ENCODE data around the gene MROH9.

- TF ChIP-seq POLR2AphosphoS5 (IDR thresholded peaks at IDR 0.05; ENCODE audit: low read depth, low read length) (no peak), SIN3A (IDR thresholded peaks at IDR 0.05; ENCODE audit: borderline replicate concordance, insufficient read depth, low read depth, low read length) (no peak)
- TF ChIP-seq, protein P1, sequence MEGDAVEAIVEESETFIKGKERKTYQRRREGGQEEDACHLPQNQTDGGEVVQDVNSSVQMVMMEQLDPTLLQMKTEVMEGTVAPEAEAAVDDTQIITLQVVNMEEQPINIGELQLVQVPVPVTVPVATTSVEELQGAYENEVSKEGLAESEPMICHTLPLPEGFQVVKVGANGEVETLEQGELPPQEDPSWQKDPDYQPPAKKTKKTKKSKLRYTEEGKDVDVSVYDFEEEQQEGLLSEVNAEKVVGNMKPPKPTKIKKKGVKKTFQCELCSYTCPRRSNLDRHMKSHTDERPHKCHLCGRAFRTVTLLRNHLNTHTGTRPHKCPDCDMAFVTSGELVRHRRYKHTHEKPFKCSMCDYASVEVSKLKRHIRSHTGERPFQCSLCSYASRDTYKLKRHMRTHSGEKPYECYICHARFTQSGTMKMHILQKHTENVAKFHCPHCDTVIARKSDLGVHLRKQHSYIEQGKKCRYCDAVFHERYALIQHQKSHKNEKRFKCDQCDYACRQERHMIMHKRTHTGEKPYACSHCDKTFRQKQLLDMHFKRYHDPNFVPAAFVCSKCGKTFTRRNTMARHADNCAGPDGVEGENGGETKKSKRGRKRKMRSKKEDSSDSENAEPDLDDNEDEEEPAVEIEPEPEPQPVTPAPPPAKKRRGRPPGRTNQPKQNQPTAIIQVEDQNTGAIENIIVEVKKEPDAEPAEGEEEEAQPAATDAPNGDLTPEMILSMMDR (IDR thresholded peaks at IDR 0.05), result no peak
- TF ChIP-seq, protein P2, sequence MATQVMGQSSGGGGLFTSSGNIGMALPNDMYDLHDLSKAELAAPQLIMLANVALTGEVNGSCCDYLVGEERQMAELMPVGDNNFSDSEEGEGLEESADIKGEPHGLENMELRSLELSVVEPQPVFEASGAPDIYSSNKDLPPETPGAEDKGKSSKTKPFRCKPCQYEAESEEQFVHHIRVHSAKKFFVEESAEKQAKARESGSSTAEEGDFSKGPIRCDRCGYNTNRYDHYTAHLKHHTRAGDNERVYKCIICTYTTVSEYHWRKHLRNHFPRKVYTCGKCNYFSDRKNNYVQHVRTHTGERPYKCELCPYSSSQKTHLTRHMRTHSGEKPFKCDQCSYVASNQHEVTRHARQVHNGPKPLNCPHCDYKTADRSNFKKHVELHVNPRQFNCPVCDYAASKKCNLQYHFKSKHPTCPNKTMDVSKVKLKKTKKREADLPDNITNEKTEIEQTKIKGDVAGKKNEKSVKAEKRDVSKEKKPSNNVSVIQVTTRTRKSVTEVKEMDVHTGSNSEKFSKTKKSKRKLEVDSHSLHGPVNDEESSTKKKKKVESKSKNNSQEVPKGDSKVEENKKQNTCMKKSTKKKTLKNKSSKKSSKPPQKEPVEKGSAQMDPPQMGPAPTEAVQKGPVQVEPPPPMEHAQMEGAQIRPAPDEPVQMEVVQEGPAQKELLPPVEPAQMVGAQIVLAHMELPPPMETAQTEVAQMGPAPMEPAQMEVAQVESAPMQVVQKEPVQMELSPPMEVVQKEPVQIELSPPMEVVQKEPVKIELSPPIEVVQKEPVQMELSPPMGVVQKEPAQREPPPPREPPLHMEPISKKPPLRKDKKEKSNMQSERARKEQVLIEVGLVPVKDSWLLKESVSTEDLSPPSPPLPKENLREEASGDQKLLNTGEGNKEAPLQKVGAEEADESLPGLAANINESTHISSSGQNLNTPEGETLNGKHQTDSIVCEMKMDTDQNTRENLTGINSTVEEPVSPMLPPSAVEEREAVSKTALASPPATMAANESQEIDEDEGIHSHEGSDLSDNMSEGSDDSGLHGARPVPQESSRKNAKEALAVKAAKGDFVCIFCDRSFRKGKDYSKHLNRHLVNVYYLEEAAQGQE (IDR thresholded peaks at IDR 0.05; ENCODE audit: insufficient read depth in 1 of 2, low read depth in 2 of 2, low read length in 1 of 2), result no peak
Measured at GRCh38 chr1:171082606-171083005, 147.3 kb downstream of the MROH9 start.

Data from Panc1 (cell line).